Transverse colon (tissue), 4 donors: ENCODE measurements around the gene ATRX. TPM values are rescaled to one million over a fixed set of nuclear protein-coding genes. Genes with fewer than 3 reads are reported as not detected.

Experiments used
- DNase-seq: peaks from one replicate; pipeline ENCODE4 v3.0.0-alpha.2; 2019
- H3K27ac ChIP-seq, 4 donors: fragments of 200-600 bp; sonication (generic); 2 replicates each; pipeline ENCODE4 v1.5.1; 2016 to 2018; ENCODE audit warnings: inconsistent platforms in 4 of 4
- H3K27me3 ChIP-seq: fragments of 200-600 bp; sonication (generic); 2 replicates; pipeline ENCODE4 v1.5.1; 2017; ENCODE audit warnings: inconsistent platforms
- H3K36me3 ChIP-seq, 4 donors: fragments of 200-600 bp; sonication (generic); 2 replicates each; pipeline ENCODE4 v1.5.1; 2017 to 2019; ENCODE audit warnings: inconsistent platforms in 4 of 4
- H3K4me1 ChIP-seq, 4 donors: fragments of 200-600 bp; sonication (generic); 2 replicates each; pipeline ENCODE4 v1.5.1; 2017 to 2020; ENCODE audit warnings: inconsistent platforms in 4 of 4
- H3K4me3 ChIP-seq, 4 donors: fragments of 200-600 bp; sonication (generic); 1 replicate in 1 of 4; 2 replicates in 3 of 4; pipeline versions ENCODE4 v1.5.1 to v1.6.1; 2017 to 2019; ENCODE audit warnings: inconsistent platforms in 4 of 4
- H3K9me3 ChIP-seq, 2 donors: fragments of 200-600 bp; sonication (generic); 2 replicates each; pipeline ENCODE4 v1.5.1; 2017 to 2019; ENCODE audit warnings: inconsistent platforms in 2 of 2
- EP300 ChIP-seq: sonication (generic); formaldehyde crosslinking; IDR thresholded peaks from one replicate; pipeline ENCODE4 v1.6.1; 2017; ENCODE audit warnings: antibody characterized with exemption, low read depth
- POLR2A ChIP-seq: fragments of 450-650 bp; IDR thresholded peaks from one replicate; pipeline ENCODE4 v1.6.1; 2016; ENCODE audit warnings: antibody characterized with exemption, mild to moderate bottlenecking, moderate library complexity
- POLR2AphosphoS5 ChIP-seq, 3 donors: sonication (generic); formaldehyde crosslinking; IDR thresholded peaks; one replicate each; pipeline ENCODE4 v1.6.1; 2016; ENCODE audit warnings: antibody characterized with exemption in 3 of 3
- WGBS, 2 donors: methylation state at CpG; one replicate each; pipeline ENCODE4 v1.1.5; 2018; ENCODE audit warnings: low coverage in 1 of 2; 5-methylcytosine and 5-hydroxymethylcytosine counted together
- in situ Hi-C, 4 donors: fragments of 200-750 bp; cut with MboI; loops; one replicate each; pipeline versions ENCODE4 v1.15.0 to v1.15.1; 2017; ENCODE audit warnings: low sequenced_read_pairs in 3 of 4, low pct_ligation_motif_present in 1 of 4, low pct_unique_long_range_greater_than_20kb in 1 of 4
- intact Hi-C: fragments of 100-400 bp; cut with DNase I; formaldehyde crosslinking; loops from one replicate; pipeline ENCODE4 v1.15.1; 2023; ENCODE audit warnings: low total_unique reads
- total RNA-seq, 4 donors: library from RNA; depleted of rRNA; stranded (reverse); fragments of >200 nt; gene quantifications; one replicate each; pipeline ENCODE4 v1.1.0, GENCODE V29; 2016
- TF ChIP-seq, protein P1 (sequence below), 5 experiments: fragments of 200-600 bp in 3 of 5; fragments of 450-650 bp in 2 of 5; sonication (generic) in 3 of 5; IDR thresholded peaks; 1 replicate in 2 of 5; 2 replicates in 3 of 5; pipeline ENCODE4 v1.5.1; 2016 to 2017; ENCODE audit warnings: antibody characterized with exemption in 5 of 5, inconsistent platforms in 3 of 5, mild to moderate bottlenecking in 2 of 5, moderate library complexity in 1 of 5

The ATRX gene
- total RNA-seq, 4 donors from 2014 or later: 57.9 to 547 (median 74.5) TPM

DNA sequence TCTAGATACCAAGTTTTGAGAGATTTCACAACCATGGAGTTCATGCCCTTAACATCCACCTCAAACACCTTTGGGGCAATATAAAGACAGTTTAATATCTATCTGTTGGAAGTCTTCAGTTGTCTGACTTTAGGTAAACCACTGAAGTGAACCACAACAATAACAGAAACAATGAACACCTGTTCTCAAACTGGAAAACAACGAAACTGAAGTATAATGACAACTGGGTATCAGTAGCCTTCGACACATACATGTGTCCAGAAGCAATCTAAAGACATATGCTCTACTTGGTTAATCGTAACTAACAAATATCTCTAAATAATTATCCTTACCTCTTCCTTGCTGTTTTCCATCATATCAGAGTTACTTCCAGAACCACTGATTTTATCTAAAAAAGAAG is 87.8 kb downstream of the ATRX start:
- DNase-seq: no peak
- Histone ChIP-seq H3K4me1 (peaks cover 0 to 2% (median 0%) of the 10 kb centered on the region in 4 donors), H3K27me3 (no peaks in the 10 kb centered on the region), H3K27ac (no peak overlapping the region), H3K4me3 (no peak overlapping the region), H3K36me3 (no peaks in the 10 kb centered on the region), H3K9me3 (no peaks in the 10 kb centered on the region)
- 73 to 89% methylated on average over 3 of the region's 3 CpGs for WGBS, 2 donors
- intact Hi-C loops: no loop called here
- in situ Hi-C loops: no loop called here
- TF ChIP-seq POLR2A (no peak), EP300 (no peak), POLR2AphosphoS5 (IDR thresholded peaks at IDR 0.05) (no peak)
- TF ChIP-seq, protein P1, sequence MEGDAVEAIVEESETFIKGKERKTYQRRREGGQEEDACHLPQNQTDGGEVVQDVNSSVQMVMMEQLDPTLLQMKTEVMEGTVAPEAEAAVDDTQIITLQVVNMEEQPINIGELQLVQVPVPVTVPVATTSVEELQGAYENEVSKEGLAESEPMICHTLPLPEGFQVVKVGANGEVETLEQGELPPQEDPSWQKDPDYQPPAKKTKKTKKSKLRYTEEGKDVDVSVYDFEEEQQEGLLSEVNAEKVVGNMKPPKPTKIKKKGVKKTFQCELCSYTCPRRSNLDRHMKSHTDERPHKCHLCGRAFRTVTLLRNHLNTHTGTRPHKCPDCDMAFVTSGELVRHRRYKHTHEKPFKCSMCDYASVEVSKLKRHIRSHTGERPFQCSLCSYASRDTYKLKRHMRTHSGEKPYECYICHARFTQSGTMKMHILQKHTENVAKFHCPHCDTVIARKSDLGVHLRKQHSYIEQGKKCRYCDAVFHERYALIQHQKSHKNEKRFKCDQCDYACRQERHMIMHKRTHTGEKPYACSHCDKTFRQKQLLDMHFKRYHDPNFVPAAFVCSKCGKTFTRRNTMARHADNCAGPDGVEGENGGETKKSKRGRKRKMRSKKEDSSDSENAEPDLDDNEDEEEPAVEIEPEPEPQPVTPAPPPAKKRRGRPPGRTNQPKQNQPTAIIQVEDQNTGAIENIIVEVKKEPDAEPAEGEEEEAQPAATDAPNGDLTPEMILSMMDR (IDR thresholded peaks at IDR 0.05): no peak

DNA sequence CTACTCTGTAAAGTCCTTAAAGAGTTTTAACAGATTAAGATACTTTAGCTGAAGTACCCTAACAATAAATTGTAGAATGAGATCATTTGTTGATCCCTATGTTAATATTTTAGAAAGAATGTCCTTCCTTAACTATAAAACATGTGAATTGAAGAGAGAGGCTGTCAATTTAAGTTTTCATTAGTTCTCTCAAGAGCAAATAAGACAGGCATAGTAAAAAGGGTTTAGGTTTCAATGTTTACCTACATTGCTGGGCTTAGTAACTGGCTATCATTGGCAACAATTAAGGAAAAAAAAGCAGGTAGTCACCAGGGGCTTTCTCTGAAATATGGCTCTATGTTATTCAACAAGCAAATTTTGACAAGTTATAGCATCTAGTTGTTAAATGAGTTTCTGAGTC is 91.5 kb downstream of the ATRX start:
- Histone ChIP-seq H3K36me3 (no peaks in the 10 kb centered on the region), H3K27me3 (no peaks in the 10 kb centered on the region), H3K4me3 (no peak overlapping the region), H3K9me3 (no peaks in the 10 kb centered on the region), H3K27ac (no peak overlapping the region), H3K4me1 (no peaks in the 10 kb centered on the region)
- no peak for DNase-seq
- in situ Hi-C loops: no loop called here
- TF ChIP-seq POLR2AphosphoS5 (IDR thresholded peaks at IDR 0.05) (no peak), EP300 (no peak), POLR2A (no peak)
- TF ChIP-seq, protein P1 (IDR thresholded peaks at IDR 0.05): no peak
- intact Hi-C loops: no loop called here

DNA sequence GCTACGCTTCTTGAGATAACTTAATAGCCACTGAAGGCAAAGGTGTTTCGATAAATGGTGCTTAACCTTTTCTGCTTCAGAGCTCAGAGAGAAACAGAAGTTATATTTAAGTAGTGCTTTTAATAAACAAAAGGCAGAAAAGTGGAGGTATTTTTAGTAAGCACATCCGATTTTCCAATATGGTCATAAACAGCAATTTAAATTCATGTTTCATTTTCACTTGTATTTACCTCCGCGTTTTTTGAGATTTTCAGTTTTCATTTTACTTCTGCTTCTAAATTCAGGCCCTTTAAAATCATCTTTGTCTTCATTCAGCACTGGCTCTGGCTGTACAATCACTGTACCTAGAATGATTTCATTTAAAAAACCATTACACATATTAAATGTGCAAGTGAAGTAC is 92.4 kb downstream of the ATRX start:
- DNase-seq: no peak
- WGBS, 2 donors: 67 to 72% methylated on average over 2 to 5 of the region's 5 CpGs
- Histone ChIP-seq H3K27ac (no peak overlapping the region), H3K4me1 (no peaks in the 10 kb centered on the region), H3K9me3 (no peaks in the 10 kb centered on the region), H3K27me3 (no peaks in the 10 kb centered on the region), H3K4me3 (no peak overlapping the region), H3K36me3 (no peaks in the 10 kb centered on the region)
- in situ Hi-C loops (no loop called here), intact Hi-C loops (no loop called here)
- TF ChIP-seq, protein P1 (IDR thresholded peaks at IDR 0.05): no peak
- TF ChIP-seq POLR2AphosphoS5 (IDR thresholded peaks at IDR 0.05) (no peak), POLR2A (no peak)

DNA sequence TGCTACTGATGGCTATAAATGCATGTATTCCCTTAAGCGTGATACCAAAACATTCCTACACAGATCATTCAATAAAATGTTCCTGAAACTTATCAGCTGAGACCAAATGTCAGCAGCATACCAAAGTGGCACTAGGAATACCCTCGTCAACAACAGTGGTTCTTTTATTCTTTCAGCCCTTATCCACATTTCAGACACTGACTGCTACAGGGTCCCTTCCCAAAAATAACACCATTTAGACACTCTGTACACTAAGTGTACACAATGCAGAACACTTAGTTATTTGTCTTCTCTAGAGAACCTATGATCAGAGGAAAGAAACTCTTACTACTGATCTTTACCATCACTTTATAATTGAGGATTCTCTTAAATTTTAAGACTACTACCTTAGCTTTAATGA is 94.1 kb downstream of the ATRX start:
- Histone ChIP-seq H3K27ac (no peak overlapping the region), H3K27me3 (no peaks in the 10 kb centered on the region), H3K4me3 (no peak overlapping the region), H3K4me1 (no peaks in the 10 kb centered on the region), H3K36me3 (no peaks in the 10 kb centered on the region), H3K9me3 (no peaks in the 10 kb centered on the region)
- intact Hi-C loops: no loop called here
- no peak for TF ChIP-seq POLR2AphosphoS5 (IDR thresholded peaks at IDR 0.05)
- TF ChIP-seq EP300: no peak
- no peak for TF ChIP-seq POLR2A
- TF ChIP-seq, protein P1 (IDR thresholded peaks at IDR 0.05): no peak
- WGBS, 2 donors: 53% methylated on average over 2 of the region's 2 CpGs; no CpG with 5 or more reads in 1 of the 2 donors
- in situ Hi-C loops: no loop called here
- DNase-seq: no peak
